Measurements from ENCODE around the gene CARMIL1.

CARMIL1 gene

GRCh38 chr6:25619217-25619616 is 340.0 kb downstream of the CARMIL1 start:
- no peaks in the 10 kb centered on the region for H3K27me3 ChIP-seq (ENCODE audit: insufficient read depth, poor library complexity, severe bottlenecking)
- no peak for DNase-seq (ENCODE audit: low spot score)
- ATAC-seq (ENCODE audit: low read depth): no peak
- H3K36me3 ChIP-seq (ENCODE audit: low read depth): no peaks in the 10 kb centered on the region
- H3K9me3 ChIP-seq (ENCODE audit: severe bottlenecking): no peaks in the 10 kb centered on the region
- H3K4me3 ChIP-seq (ENCODE audit: severe bottlenecking): no peak overlapping the region
- no peaks in the 10 kb centered on the region for H3K4me1 ChIP-seq (ENCODE audit: insufficient read depth, poor library complexity, severe bottlenecking)
- no peak overlapping the region for H3K27ac ChIP-seq (ENCODE audit: poor library complexity, severe bottlenecking)
- no peak for TF ChIP-seq CTCF (IDR thresholded peaks at IDR 0.05; ENCODE audit: poor library complexity, severe bottlenecking)

- DNase-seq (ENCODE audit: low spot score): no peak
- Histone ChIP-seq H3K4me1 (ENCODE audit: insufficient read depth, poor library complexity, severe bottlenecking) (no peaks in the 10 kb centered on the region), H3K4me3 (ENCODE audit: severe bottlenecking) (no peak overlapping the region), H3K36me3 (ENCODE audit: low read depth) (no peaks in the 10 kb centered on the region), H3K27me3 (ENCODE audit: insufficient read depth, poor library complexity, severe bottlenecking) (no peaks in the 10 kb centered on the region), H3K27ac (ENCODE audit: poor library complexity, severe bottlenecking) (no peak overlapping the region), H3K9me3 (ENCODE audit: severe bottlenecking) (no peaks in the 10 kb centered on the region)
- no peak for TF ChIP-seq CTCF (IDR thresholded peaks at IDR 0.05; ENCODE audit: poor library complexity, severe bottlenecking)
- no peak for ATAC-seq (ENCODE audit: low read depth)
These were observed 341.2 kb downstream of the CARMIL1 start for GRCh38 chr6:25620391-25620790.

DNA sequence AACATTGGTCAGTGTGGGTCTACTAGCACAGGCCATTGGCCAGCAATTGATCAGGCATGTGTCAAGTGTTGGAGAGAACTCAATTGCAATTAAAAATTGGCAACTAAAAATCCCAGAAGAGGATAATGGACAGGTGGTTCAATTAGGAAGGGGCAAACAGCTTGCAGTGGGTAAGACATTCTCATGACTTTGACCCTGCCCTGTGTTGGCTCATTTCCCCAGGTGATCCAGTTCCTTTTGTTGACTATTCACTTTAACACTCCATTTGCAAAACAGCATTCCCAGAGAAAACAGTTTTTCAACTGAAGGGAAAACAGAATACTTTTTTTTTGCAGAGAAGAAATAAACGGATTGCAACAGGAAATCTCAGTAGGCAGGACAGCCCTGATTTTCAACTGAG is 343.9 kb downstream of the CARMIL1 start:
- no peaks in the 10 kb centered on the region for H3K4me1 ChIP-seq (ENCODE audit: insufficient read depth, poor library complexity, severe bottlenecking)
- no peak for TF ChIP-seq CTCF (IDR thresholded peaks at IDR 0.05; ENCODE audit: poor library complexity, severe bottlenecking)
- no peak overlapping the region for H3K4me3 ChIP-seq (ENCODE audit: severe bottlenecking)
- H3K36me3 ChIP-seq (ENCODE audit: low read depth): no peaks in the 10 kb centered on the region
- H3K9me3 ChIP-seq (ENCODE audit: severe bottlenecking): no peaks in the 10 kb centered on the region
- no peak for ATAC-seq (ENCODE audit: low read depth)
- DNase-seq (ENCODE audit: low spot score): no peak
- no peak overlapping the region for H3K27ac ChIP-seq (ENCODE audit: poor library complexity, severe bottlenecking)
- H3K27me3 ChIP-seq (ENCODE audit: insufficient read depth, poor library complexity, severe bottlenecking): no peaks in the 10 kb centered on the region

GRCh38 chr6:25623879-25624278 is 344.7 kb downstream of the CARMIL1 start:
- no peak overlapping the region for H3K27ac ChIP-seq (ENCODE audit: poor library complexity, severe bottlenecking)
- no peaks in the 10 kb centered on the region for H3K36me3 ChIP-seq (ENCODE audit: low read depth)
- no peaks in the 10 kb centered on the region for H3K4me1 ChIP-seq (ENCODE audit: insufficient read depth, poor library complexity, severe bottlenecking)
- no peaks in the 10 kb centered on the region for H3K9me3 ChIP-seq (ENCODE audit: severe bottlenecking)
- no peak overlapping the region for H3K4me3 ChIP-seq (ENCODE audit: severe bottlenecking)
- ATAC-seq (ENCODE audit: low read depth) (no peak), DNase-seq (ENCODE audit: low spot score) (no peak)
- no peak for TF ChIP-seq CTCF (IDR thresholded peaks at IDR 0.05; ENCODE audit: poor library complexity, severe bottlenecking)
- no peaks in the 10 kb centered on the region for H3K27me3 ChIP-seq (ENCODE audit: insufficient read depth, poor library complexity, severe bottlenecking)

DNA sequence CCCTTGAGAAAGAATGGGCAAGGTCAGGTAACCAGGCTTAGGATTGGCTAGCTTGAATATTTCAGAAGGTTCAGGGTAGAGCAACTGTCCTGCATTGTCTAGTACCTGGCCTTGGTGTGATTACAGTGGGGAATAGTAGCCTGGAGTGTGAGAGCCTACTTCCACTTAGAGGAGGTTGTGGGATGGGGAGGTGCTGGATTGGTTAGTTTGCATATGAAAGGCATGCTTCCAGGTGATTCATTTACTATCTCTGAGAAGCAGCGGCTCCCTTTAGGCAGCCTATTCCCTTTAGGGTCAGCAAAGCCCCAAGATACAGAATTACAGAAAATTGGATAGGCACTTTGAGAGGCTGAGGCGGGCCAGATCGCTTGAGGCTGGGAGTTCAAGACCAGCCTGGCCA is 347.8 kb downstream of the CARMIL1 start:
- H3K4me3 ChIP-seq (ENCODE audit: severe bottlenecking): no peak overlapping the region
- no peaks in the 10 kb centered on the region for H3K4me1 ChIP-seq (ENCODE audit: insufficient read depth, poor library complexity, severe bottlenecking)
- ATAC-seq (ENCODE audit: low read depth): peak; percentile 57; the same call in 2 of the 3 replicates
- no peak overlapping the region for H3K27ac ChIP-seq (ENCODE audit: poor library complexity, severe bottlenecking)
- no peak for TF ChIP-seq CTCF (IDR thresholded peaks at IDR 0.05; ENCODE audit: poor library complexity, severe bottlenecking)
- H3K9me3 ChIP-seq (ENCODE audit: severe bottlenecking): no peaks in the 10 kb centered on the region
- no peaks in the 10 kb centered on the region for H3K27me3 ChIP-seq (ENCODE audit: insufficient read depth, poor library complexity, severe bottlenecking)
- DNase-seq (ENCODE audit: low spot score): no peak
- H3K36me3 ChIP-seq (ENCODE audit: low read depth): no peaks in the 10 kb centered on the region
